ENCODE results near the gene IFFO2.

The IFFO2 gene

GRCh38 chr1:18934205-18935000 is 22.1 kb downstream of the IFFO2 start:
- DNase-seq, result no peak

GRCh38 chr1:18932879-18933278 is 23.6 kb downstream of the IFFO2 start:
- no peak for DNase-seq

GRCh38 chr1:18932387-18932786 is 24.1 kb downstream of the IFFO2 start:
- DNase-seq, result no peak

GRCh38 chr1:18931730-18932129 is 24.7 kb downstream of the IFFO2 start:
- no peak for DNase-seq

- DNase-seq, result no peak
These were observed 26.8 kb downstream of the IFFO2 start for GRCh38 chr1:18929686-18930085.

- no peak for DNase-seq
These were observed 27.5 kb downstream of the IFFO2 start for GRCh38 chr1:18928985-18929384.

GRCh38 chr1:18928406-18928805 is 28.1 kb downstream of the IFFO2 start:
- DNase-seq, result no peak

GRCh38 chr1:18927654-18928272 is 28.7 kb downstream of the IFFO2 start:
- DNase-seq, result no peak

GRCh38 chr1:18927082-18927653 is 29.3 kb downstream of the IFFO2 start:
- DNase-seq, result no peak

- DNase-seq, result no peak
These were observed 30.0 kb downstream of the IFFO2 start for GRCh38 chr1:18926315-18927081.

- no peak for DNase-seq
These were observed 31.2 kb downstream of the IFFO2 start for GRCh38 chr1:18925279-18925678.

GRCh38 chr1:18924221-18924691 is 32.2 kb downstream of the IFFO2 start:
- no peak for DNase-seq

- no peak for DNase-seq
These were observed 32.7 kb downstream of the IFFO2 start for GRCh38 chr1:18923756-18924211.

GRCh38 chr1:18922848-18923755 is 33.4 kb downstream of the IFFO2 start:
- no peak for DNase-seq

- DNase-seq, result peak; percentile 87
These were observed 34.2 kb downstream of the IFFO2 start for GRCh38 chr1:18922319-18922726.

- DNase-seq, result no peak
These were observed 34.8 kb downstream of the IFFO2 start for GRCh38 chr1:18921516-18922251.

- no peak for DNase-seq
These were observed 35.5 kb downstream of the IFFO2 start for GRCh38 chr1:18920931-18921330.

GRCh38 chr1:18919956-18920355 is 36.5 kb downstream of the IFFO2 start:
- no peak for DNase-seq

GRCh38 chr1:18919197-18919905 is 37.1 kb downstream of the IFFO2 start:
- no peak for DNase-seq

- DNase-seq, result no peak
These were observed 38.1 kb downstream of the IFFO2 start for GRCh38 chr1:18918417-18918816.
